Gastroesophageal sphincter (tissue), 4 donors: ENCODE measurements around the gene REM1. TPM values are rescaled to one million over a fixed set of nuclear protein-coding genes. Genes with fewer than 3 reads are reported as not detected.

Experiments used
- ATAC-seq: fragments of 150-250 bp; one replicate; pipeline ENCODE4 v1.9.1; 2016; ENCODE audit warnings: mild to moderate bottlenecking, moderate library complexity
- H3K27ac ChIP-seq, 4 donors: fragments of 200-600 bp; sonication (generic) in 3 of 4; 1 replicate in 3 of 4; 2 replicates in 1 of 4; pipeline ENCODE4 v1.5.1; 2016 to 2019
- H3K27me3 ChIP-seq: fragments of 200-600 bp; sonication (generic); one replicate; pipeline ENCODE4 v1.5.1; 2019
- H3K36me3 ChIP-seq, 2 donors: fragments of 200-600 bp; sonication (generic); one replicate each; pipeline ENCODE4 v1.5.1; 2019; ENCODE audit warnings: control low read depth in 1 of 2
- H3K4me1 ChIP-seq, 3 donors: fragments of 200-600 bp; sonication (generic); 1 replicate in 2 of 3; 2 replicates in 1 of 3; pipeline ENCODE4 v1.5.1; 2016 to 2019; ENCODE audit warnings: control low read depth in 2 of 3
- H3K4me3 ChIP-seq, 2 donors: fragments of 200-600 bp; sonication (generic); one replicate each; pipeline ENCODE4 v1.5.1; 2019; ENCODE audit warnings: mild to moderate bottlenecking in 1 of 2, moderate library complexity in 1 of 2
- H3K9me3 ChIP-seq, 3 donors: fragments of 200-600 bp; sonication (generic); one replicate each; pipeline ENCODE4 v1.5.1; 2017 to 2019; ENCODE audit warnings: control low read depth in 2 of 3
- EP300 ChIP-seq: sonication (generic); formaldehyde crosslinking; IDR thresholded peaks from one replicate; pipeline ENCODE4 v1.6.1; 2017; ENCODE audit warnings: antibody characterized with exemption, mild to moderate bottlenecking
- POLR2A ChIP-seq, 2 donors: fragments of 450-650 bp; IDR thresholded peaks; one replicate each; pipeline ENCODE4 v1.6.1; 2017; ENCODE audit warnings: antibody characterized with exemption in 2 of 2, mild to moderate bottlenecking in 2 of 2, moderate library complexity in 1 of 2
- POLR2AphosphoS5 ChIP-seq: sonication (generic); formaldehyde crosslinking; IDR thresholded peaks from one replicate; pipeline ENCODE4 v1.6.1; 2017; ENCODE audit warnings: antibody characterized with exemption
- WGBS, 2 donors: methylation state at CpG; one replicate each; pipeline ENCODE4 v1.1.5; 2018; ENCODE audit warnings: low coverage in 1 of 2; 5-methylcytosine and 5-hydroxymethylcytosine counted together
- total RNA-seq, 4 donors: library from RNA; depleted of rRNA; stranded (reverse); fragments of >200 nt; gene quantifications; one replicate each; pipeline ENCODE4 v1.1.0, GENCODE V29; 2016
- TF ChIP-seq, protein P1 (sequence below), 4 experiments: fragments of 200-600 bp in 2 of 4; fragments of 450-650 bp in 2 of 4; sonication (generic) in 1 of 4; IDR thresholded peaks; one replicate each; pipeline ENCODE4 v1.5.1; 2017 to 2019; ENCODE audit warnings: antibody characterized with exemption in 4 of 4, mild to moderate bottlenecking in 2 of 4, moderate library complexity in 2 of 4

REM1 gene
- total RNA-seq, 4 donors from 2014 or later = 3.2 to 7.1 (median 5.4) TPM

GRCh38 chr20:31476643-31477215 is 1.6 kb downstream of the REM1 start:
- WGBS, 2 donors = 68% methylated on average over 4 of the region's 6 CpGs; no CpG with 5 or more reads in 1 of the 2 donors
- peak overlapping the region in 3 of 4 donors; percentile 68 to 78 (median 77) for H3K27ac ChIP-seq
- H3K36me3 ChIP-seq = no peaks in the 10 kb centered on the region
- no peak for ATAC-seq
- H3K9me3 ChIP-seq = no peaks in the 10 kb centered on the region
- H3K27me3 ChIP-seq = peaks cover 10% of the 10 kb centered on the region
- TF ChIP-seq, protein P1, sequence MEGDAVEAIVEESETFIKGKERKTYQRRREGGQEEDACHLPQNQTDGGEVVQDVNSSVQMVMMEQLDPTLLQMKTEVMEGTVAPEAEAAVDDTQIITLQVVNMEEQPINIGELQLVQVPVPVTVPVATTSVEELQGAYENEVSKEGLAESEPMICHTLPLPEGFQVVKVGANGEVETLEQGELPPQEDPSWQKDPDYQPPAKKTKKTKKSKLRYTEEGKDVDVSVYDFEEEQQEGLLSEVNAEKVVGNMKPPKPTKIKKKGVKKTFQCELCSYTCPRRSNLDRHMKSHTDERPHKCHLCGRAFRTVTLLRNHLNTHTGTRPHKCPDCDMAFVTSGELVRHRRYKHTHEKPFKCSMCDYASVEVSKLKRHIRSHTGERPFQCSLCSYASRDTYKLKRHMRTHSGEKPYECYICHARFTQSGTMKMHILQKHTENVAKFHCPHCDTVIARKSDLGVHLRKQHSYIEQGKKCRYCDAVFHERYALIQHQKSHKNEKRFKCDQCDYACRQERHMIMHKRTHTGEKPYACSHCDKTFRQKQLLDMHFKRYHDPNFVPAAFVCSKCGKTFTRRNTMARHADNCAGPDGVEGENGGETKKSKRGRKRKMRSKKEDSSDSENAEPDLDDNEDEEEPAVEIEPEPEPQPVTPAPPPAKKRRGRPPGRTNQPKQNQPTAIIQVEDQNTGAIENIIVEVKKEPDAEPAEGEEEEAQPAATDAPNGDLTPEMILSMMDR (IDR thresholded peaks at IDR 0.05) = no peak
- TF ChIP-seq POLR2AphosphoS5 (no peak), EP300 (no peak), POLR2A (IDR thresholded peaks at IDR 0.05) (no peak)
- H3K4me1 ChIP-seq = peaks cover 0 to 37% (median 7%) of the 10 kb centered on the region in 3 donors
- peak overlapping the region in 1 of 2 donors; percentile 58 for H3K4me3 ChIP-seq

DNA sequence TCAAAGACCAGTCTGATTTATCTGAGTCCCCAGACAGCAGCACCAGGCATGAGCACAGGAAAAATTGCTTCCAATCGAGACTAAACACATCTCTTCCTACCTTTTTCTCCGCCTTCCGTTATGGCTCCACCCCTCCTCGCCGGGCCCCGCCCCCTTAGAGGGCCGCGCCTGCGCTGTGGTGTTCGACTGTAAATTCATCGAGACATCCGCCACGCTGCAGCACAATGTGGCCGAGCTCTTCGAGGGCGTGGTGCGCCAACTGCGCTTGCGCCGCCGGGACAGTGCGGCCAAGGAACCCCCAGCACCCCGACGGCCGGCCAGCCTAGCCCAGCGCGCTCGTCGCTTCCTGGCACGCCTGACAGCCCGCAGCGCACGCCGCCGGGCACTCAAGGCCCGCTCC is 8.9 kb downstream of the REM1 start:
- peak overlapping the region in 3 of 4 donors; percentile 37 to 80 (median 80) for H3K27ac ChIP-seq
- no peak overlapping the region for H3K4me3 ChIP-seq
- ATAC-seq = peak; percentile 29
- peaks cover 0 to 27% (median 8%) of the 10 kb centered on the region in 3 donors for H3K4me1 ChIP-seq
- no peaks in the 10 kb centered on the region for H3K9me3 ChIP-seq
- TF ChIP-seq, protein P1 (IDR thresholded peaks at IDR 0.05) = no peak
- TF ChIP-seq POLR2A (IDR thresholded peaks at IDR 0.05) (no peak), EP300 (no peak), POLR2AphosphoS5 (no peak)
- H3K27me3 ChIP-seq = no peaks in the 10 kb centered on the region
- no peaks in the 10 kb centered on the region for H3K36me3 ChIP-seq
- 21 to 43% methylated on average over 2 to 10 of the region's 36 CpGs for WGBS, 2 donors

- 5% methylated on average over 7 to 10 of the region's 31 CpGs for WGBS, 2 donors
- Histone ChIP-seq H3K27ac (peak overlapping the region; percentile 47 to 80 (median 74)), H3K4me1 (peaks cover 0 to 27% (median 8%) of the 10 kb centered on the region in 3 donors), H3K36me3 (no peaks in the 10 kb centered on the region), H3K4me3 (peak overlapping the region in 1 of 2 donors; percentile 41), H3K27me3 (no peaks in the 10 kb centered on the region), H3K9me3 (no peaks in the 10 kb centered on the region)
- TF ChIP-seq EP300 (no peak), POLR2A (IDR thresholded peaks at IDR 0.05) (no peak), POLR2AphosphoS5 (peak; percentile 30)
- TF ChIP-seq, protein P1 (IDR thresholded peaks at IDR 0.05) = no peak
- peak; percentile 68 for ATAC-seq
Measured at GRCh38 chr20:31485450-31486339, 10.6 kb downstream of the REM1 start.

GRCh38 chr20:31488115-31488514 is 13.0 kb downstream of the REM1 start:
- Histone ChIP-seq H3K27me3 (no peaks in the 10 kb centered on the region), H3K4me1 (peaks cover 0 to 27% (median 8%) of the 10 kb centered on the region in 3 donors), H3K36me3 (no peaks in the 10 kb centered on the region), H3K9me3 (no peaks in the 10 kb centered on the region), H3K27ac (peak overlapping the region in 1 of 4 donors; percentile 51), H3K4me3 (no peak overlapping the region)
- ATAC-seq = no peak
- WGBS, 2 donors = 57 to 73% methylated on average over 1 of the region's 2 CpGs
- TF ChIP-seq, protein P1 (IDR thresholded peaks at IDR 0.05) = no peak
- no peak for TF ChIP-seq POLR2AphosphoS5
- no peak for TF ChIP-seq EP300
- no peak for TF ChIP-seq POLR2A (IDR thresholded peaks at IDR 0.05)
